Adrenal gland (tissue), 12 donors: ENCODE results near the gene SLC12A4. TPM values are rescaled to one million over a fixed set of nuclear protein-coding genes. Genes with fewer than 3 reads are reported as not detected.
A peak's percentile ranks its signal among the peaks of the same experiment; 100 is the strongest.
"Not testable (repeated sequence)": the region's sequence is repeated elsewhere in the genome, so short reads cannot be mapped to it uniquely, and the experiment has no call there.

Experiments used
- DNase-seq, 7 donors: peaks; one replicate each; pipeline ENCODE4 v3.0.0-alpha.2; 2019 to 2020
- H3K27ac ChIP-seq, 5 donors: fragments of 200-600 bp; sonication (generic) in 4 of 5; 1 replicate in 3 of 5; 2 replicates in 2 of 5; pipeline versions ENCODE4 v1.5.1 to v1.8.0; 2016 to 2020; ENCODE audit warnings: mild to moderate bottlenecking in 1 of 5
- H3K27me3 ChIP-seq: fragments of 200-600 bp; 2 replicates; pipeline ENCODE4 v1.8.0; 2021
- H3K36me3 ChIP-seq, 2 donors: fragments of 200-600 bp; replicated peaks in 1 of 2; 1 replicate in 1 of 2; 2 replicates in 1 of 2; pipeline versions ENCODE4 v1.5.1 to v1.8.0; 2018 to 2022
- H3K4me1 ChIP-seq, 2 donors: fragments of 200-600 bp; replicated peaks in 1 of 2; 1 replicate in 1 of 2; 2 replicates in 1 of 2; pipeline versions ENCODE4 v1.5.1 to v1.8.0; 2018 to 2021
- H3K4me3 ChIP-seq, 4 donors: fragments of 200-600 bp; sonication (generic) in 3 of 4; one replicate each; pipeline ENCODE4 v1.5.1; 2016 to 2018
- H3K9me3 ChIP-seq, 3 donors: fragments of 200-600 bp; sonication (generic) in 1 of 3; replicated peaks in 1 of 3; 1 replicate in 2 of 3; 2 replicates in 1 of 3; pipeline versions ENCODE4 v1.5.1 to v1.8.0; 2016 to 2021
- CTCF ChIP-seq, 6 experiments: fragments of 450-650 bp in 4 of 6; fragments of 200-600 bp in 2 of 6; sonication (generic) in 1 of 6; IDR thresholded peaks; 1 replicate in 5 of 6; 2 replicates in 1 of 6; pipeline versions ENCODE4 v1.5.1 to v1.8.0; 2016 to 2021; ENCODE audit warnings: antibody characterized with exemption in 6 of 6, mild to moderate bottlenecking in 2 of 6, moderate library complexity in 1 of 6
- POLR2A ChIP-seq, 2 donors: fragments of 450-650 bp; IDR thresholded peaks; one replicate each; pipeline ENCODE4 v1.6.1; 2017; ENCODE audit warnings: antibody characterized with exemption in 2 of 2, mild to moderate bottlenecking in 2 of 2, moderate library complexity in 1 of 2
- WGBS, 4 donors: extraction: QIAGEN DNeasy Blood & Tissue Kit in 2 of 4; methylation state at CpG; one replicate each; pipeline versions ENCODE4 v1.1.5 to v1.1.7; 2013 to 2017; 5-methylcytosine and 5-hydroxymethylcytosine counted together
- intact Hi-C, 2 donors: fragments of 100-400 bp; cut with DNase I; formaldehyde crosslinking; loops; one replicate each; pipeline versions ENCODE4 v1.14.1 to v1.15.0; 2022 to 2023
- polyA plus RNA-seq, 3 donors: library from polyadenylated mRNA; stranded (reverse); fragments of 200-250 nt in 2 of 3; fragments of 350-450 nt in 1 of 3; fragmentation: Illumina TruSeq in 1 of 3; extraction: RNeasy Lipid Tissue Mini Kit (QIAGEN cat#74804) in 1 of 3; gene quantifications; one replicate each; pipeline ENCODE4 v1.2.3, GENCODE V29; 2013 to 2014
- total RNA-seq, 9 donors: library from RNA; depleted of rRNA in 4 of 9; stranded (reverse); fragments of >200 nt in 4 of 9; fragments of 120-200 nt in 1 of 9; fragmentation: NEBNext Ultra II Directional in 1 of 9; extraction: Animal tissue kit (Norgen Biotek cat#: 25700) in 1 of 9; gene quantifications; one replicate each; pipeline versions ENCODE4 v1.1.0 to v1.2.4, GENCODE V29; 2013 to 2023
- donor health status: healthy with polysubstance abuse.
- donor health status: Bipolar disorder and iron deficiency.
- donor health status: DM: yes; HTN: yes; CAD: no.
- donor health status: DM: no; HTN: no; CAD: no.
- donor health status: DM: no; HTN: no; CAD: no.
- donor health status: DM: yes; HTN: yes; CAD: no.

Gene SLC12A4
- total and polyA plus RNA-seq, 12 donors, result 15.4 to 111 (median 72.7) TPM

DNA sequence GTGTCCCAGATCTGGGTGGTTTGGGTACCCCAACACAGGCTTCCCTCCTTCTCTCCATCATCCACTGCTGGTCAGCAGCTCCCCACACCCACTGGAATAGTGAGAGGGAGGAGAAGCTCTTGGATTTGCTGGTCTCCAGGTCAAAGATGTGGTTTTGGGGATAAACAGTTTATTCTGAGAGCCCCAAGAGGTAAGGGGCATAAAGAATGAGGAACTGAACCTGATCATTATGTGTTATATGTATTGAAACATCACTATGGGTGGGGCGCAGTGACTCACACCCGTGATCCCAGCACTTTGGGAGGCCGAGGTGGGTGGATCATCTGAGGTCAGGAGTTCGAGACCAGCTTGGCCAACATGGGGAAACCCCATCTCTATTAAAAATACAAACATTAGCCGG is 27.0 kb upstream of the SLC12A4 start:
- 68 to 87% (median 76%) methylated on average over 5 of the region's 5 CpGs for WGBS, 4 donors
- Histone ChIP-seq H3K4me3 (no peak overlapping the region), H3K36me3 (no peaks in the 10 kb centered on the region), H3K27ac (no peak overlapping the region), H3K27me3 (no peaks in the 10 kb centered on the region), H3K9me3 (no peaks in the 10 kb centered on the region), H3K4me1 (peaks cover 3 to 10% of the 10 kb centered on the region in 2 donors)
- no peak for TF ChIP-seq POLR2A (IDR thresholded peaks at IDR 0.05)
- no peak for TF ChIP-seq CTCF (IDR thresholded peaks at IDR 0.05)
- intact Hi-C loops, result loop anchor here in 1 of 2 donors (10.0 kb wide), 1 partner anchor 49 kb away; no protein-coding TSS in a partner anchor
- no peak for DNase-seq

DNA sequence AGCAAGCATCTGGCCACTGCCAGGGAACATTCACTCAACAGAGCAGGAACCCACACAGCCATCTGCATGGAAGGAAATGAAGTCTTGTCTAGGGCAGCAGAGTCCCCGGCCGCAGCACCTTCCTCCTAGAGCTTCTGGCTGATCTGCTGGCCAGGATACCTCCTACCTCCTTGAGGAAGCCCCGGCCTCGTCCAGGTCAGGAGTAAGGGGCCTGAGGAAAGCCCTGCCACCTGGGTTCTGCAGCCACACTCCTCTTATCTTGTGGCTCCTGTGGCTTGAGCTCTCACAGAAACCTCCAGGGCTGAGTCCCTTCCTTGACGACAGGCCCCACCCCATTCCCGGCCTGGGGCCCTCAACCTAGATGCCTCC is 25.6 kb upstream of the SLC12A4 start:
- H3K4me1 ChIP-seq, H3K9me3 ChIP-seq, DNase-seq, H3K27me3 ChIP-seq, H3K36me3 ChIP-seq, H3K4me3 ChIP-seq: not testable (repeated sequence)
- 58 to 76% (median 71%) methylated on average over 2 to 5 of the region's 6 CpGs for WGBS, 4 donors
- intact Hi-C loops, result loop anchor here in 1 of 2 donors (5.0 to 10.0 kb wide), 2 partner anchors 51 to 238 kb away; no protein-coding TSS in a partner anchor
- H3K27ac ChIP-seq, result peak overlapping the region in 2 of 5 donors; percentile 56 to 63

DNA sequence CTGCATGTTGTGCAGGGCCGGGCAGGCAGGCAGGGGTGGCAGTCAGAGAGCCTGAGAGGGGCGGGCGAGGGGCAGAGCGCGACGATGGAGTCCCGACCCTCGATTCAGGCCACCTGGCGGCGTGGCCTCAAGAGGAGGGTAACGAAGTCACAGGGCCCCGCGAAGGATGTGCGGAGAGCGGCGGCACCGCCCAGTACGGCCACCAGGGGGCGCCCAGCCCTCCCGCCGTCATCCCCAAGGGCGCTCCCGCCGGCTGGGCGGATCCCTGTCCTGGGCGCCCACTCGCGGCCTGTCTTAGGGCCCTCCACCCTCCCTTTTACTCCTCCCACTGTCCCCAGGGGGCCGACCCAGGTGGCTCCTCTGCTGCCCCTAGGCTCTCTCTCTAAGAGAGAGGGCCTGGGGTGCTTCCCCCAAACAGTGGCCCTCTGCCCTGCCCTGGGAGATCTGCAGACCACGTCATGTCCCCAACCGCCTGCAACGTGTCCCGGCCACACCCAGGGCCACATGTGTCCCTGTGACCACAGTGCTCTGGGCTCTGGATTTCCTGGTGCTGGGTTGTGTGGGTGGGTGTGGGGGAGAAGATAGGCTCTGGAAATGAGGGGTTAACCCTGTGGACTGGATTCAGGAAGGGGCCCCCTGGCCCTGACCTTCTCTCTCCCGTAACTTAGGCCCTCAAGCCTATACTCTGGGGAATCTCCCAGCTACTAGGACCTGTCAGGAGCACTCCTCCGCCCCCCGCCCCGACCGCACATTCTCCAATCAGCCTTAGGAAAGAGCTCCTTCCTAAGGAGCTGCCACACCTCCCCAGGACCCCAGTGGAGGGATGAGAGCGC is 25.0 kb upstream of the SLC12A4 start:
- Histone ChIP-seq H3K27ac (peak overlapping the region in 3 of 5 donors; percentile 56 to 64 (median 63)), H3K4me1 (peaks cover 3 to 10% of the 10 kb centered on the region in 2 donors), H3K9me3 (no peaks in the 10 kb centered on the region), H3K4me3 (peak overlapping the region in 2 of 4 donors; percentile 22 to 30), H3K36me3 (no peaks in the 10 kb centered on the region), H3K27me3 (no peaks in the 10 kb centered on the region)
- intact Hi-C loops, result loop anchor here in 1 of 2 donors (5.0 to 10.0 kb wide), 2 partner anchors 51 to 239 kb away; no protein-coding TSS in a partner anchor
- no peak for TF ChIP-seq POLR2A (IDR thresholded peaks at IDR 0.05)
- TF ChIP-seq CTCF (IDR thresholded peaks at IDR 0.05), result peak; percentile 86 to 99 (median 97)
- 8 to 75% (median 11%) methylated on average over 6 to 39 of the region's 39 CpGs for WGBS, 4 donors
- peak; percentile 68 to 82 (median 75) for DNase-seq

DNA sequence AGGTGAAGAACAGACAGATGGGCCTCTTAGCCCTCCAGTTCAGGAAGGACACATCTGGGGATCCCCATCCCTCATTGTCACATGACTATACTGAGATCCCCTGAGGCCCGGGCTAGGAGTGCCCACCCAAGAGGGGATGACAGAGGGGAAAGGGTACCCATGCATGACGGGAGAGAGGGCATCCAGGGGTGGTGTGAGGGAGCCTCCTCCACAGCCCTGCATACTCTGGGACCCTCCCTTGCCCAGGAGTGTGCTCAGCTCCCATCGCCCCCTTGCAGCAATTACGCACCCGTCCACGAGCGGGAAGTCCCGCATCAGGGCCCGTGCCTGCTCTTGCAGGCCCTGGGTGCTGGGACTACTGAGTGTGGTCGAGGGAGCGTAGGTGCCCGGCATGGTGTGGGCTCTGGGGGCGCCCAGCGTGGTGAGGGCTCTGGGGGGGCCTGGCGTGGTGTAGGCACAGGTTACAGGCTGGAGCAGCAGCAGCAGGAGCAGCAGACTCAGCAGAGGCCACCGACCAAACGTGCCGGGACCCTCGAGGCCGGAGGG is 24.3 kb upstream of the SLC12A4 start:
- 44 to 79% (median 69%) methylated on average over 2 to 20 of the region's 20 CpGs for WGBS, 4 donors
- no peak for DNase-seq

More for the DNA sequence above, 24.3 kb upstream of the SLC12A4 start:
- Histone ChIP-seq H3K4me3 (no peak overlapping the region), H3K4me1 (peaks cover 3 to 10% of the 10 kb centered on the region in 2 donors), H3K36me3 (no peaks in the 10 kb centered on the region), H3K27ac (no peak overlapping the region), H3K27me3 (no peaks in the 10 kb centered on the region), H3K9me3 (no peaks in the 10 kb centered on the region)
- TF ChIP-seq CTCF (IDR thresholded peaks at IDR 0.05), result no peak
- intact Hi-C loops, result loop anchor here in 1 of 2 donors (5.0 to 10.0 kb wide), 2 partner anchors 52 to 240 kb away; no protein-coding TSS in a partner anchor
